K562 (cell line): ENCODE data around the gene ECT2L.
"Not testable (repeated sequence)": the region's sequence is repeated elsewhere in the genome, so short reads cannot be mapped to it uniquely, and the experiment has no call there.

Source experiments
- BHLHE40 ChIP-seq: IDR thresholded peaks from 2 replicates; pipeline ENCODE4 v1.6.1; 2011; ENCODE audit warnings: low read length, improper control_type of control experiment
- BRCA1 ChIP-seq, 2 experiments: fragments of 450-650 bp in 1 of 2; sonication (generic) in 1 of 2; formaldehyde crosslinking in 1 of 2; IDR thresholded peaks; 2 replicates each; pipeline versions ENCODE4 v1.5.0 to v1.6.1; 2017 to 2020; ENCODE audit warnings: mild to moderate bottlenecking in 1 of 2, missing genetic modification reagents in 1 of 2
- GABPB2 ChIP-seq: fragments of 250-450 bp; sonication (Bioruptor Pico); conservative IDR thresholded peaks from 2 replicates; pipeline ENCODE4 v1.5.1; 2021; ENCODE audit warnings: mild to moderate bottlenecking
- MAFK ChIP-seq: IDR thresholded peaks from 2 replicates; pipeline ENCODE4 v1.6.1; 2011; ENCODE audit warnings: low read length, improper control_type of control experiment
- POLR2AphosphoS5 ChIP-seq: IDR thresholded peaks from 2 replicates; pipeline ENCODE4 v1.6.1; 2011; ENCODE audit warnings: mild to moderate bottlenecking, low read depth, low read length, moderate library complexity; ENCODE audit not compliant: control insufficient read depth, insufficient read depth
- RAD51 ChIP-seq: fragments of 450-650 bp; IDR thresholded peaks from 2 replicates; pipeline ENCODE4 v1.7.1; 2016; ENCODE audit warnings: low read depth, mild to moderate bottlenecking, borderline replicate concordance
- RNF2 ChIP-seq: sonication (generic); IDR thresholded peaks from 2 replicates; pipeline ENCODE4 v1.6.1; 2016
- SP2 ChIP-seq: IDR thresholded peaks from 2 replicates; pipeline ENCODE4 v1.6.1; 2011; ENCODE audit warnings: mild to moderate bottlenecking, low read depth, low read length, moderate library complexity; ENCODE audit not compliant: poor library complexity, severe bottlenecking; ENCODE audit errors: extremely low read depth
- YBX1 ChIP-seq: fragments of 450-650 bp; IDR thresholded peaks from 2 replicates; pipeline ENCODE4 v1.7.1; 2016; ENCODE audit warnings: mild to moderate bottlenecking
- ZNF778 ChIP-seq: fragments of 450-650 bp; formaldehyde crosslinking; IDR thresholded peaks from 2 replicates; pipeline ENCODE4 v1.4.0; 2020; ENCODE audit warnings: mild to moderate bottlenecking, moderate library complexity
- TF ChIP-seq, protein P1 (sequence below): sonication (generic); formaldehyde crosslinking; IDR thresholded peaks from 2 replicates; pipeline ENCODE4 v1.9.0; 2022; ENCODE audit warnings: mild to moderate bottlenecking, missing genetic modification reagents
- TF ChIP-seq, protein P2 (sequence below), 3 experiments: IDR thresholded peaks in 2 of 3; conservative IDR thresholded peaks in 1 of 3; 2 replicates each; pipeline ENCODE4 v1.5.1; 2011 to 2012; ENCODE audit warnings: low read length in 3 of 3, mild to moderate bottlenecking in 3 of 3, control low read depth in 2 of 3, improper control_type of control experiment in 1 of 3, inconsistent platforms in 1 of 3, low read depth in 1 of 3, mixed read lengths in 1 of 3, moderate library complexity in 1 of 3; ENCODE audit not compliant: insufficient read depth in 2 of 3

GRCh38 chr6:138936873-138937272, 141.0 kb downstream of the ECT2L start:
- TF ChIP-seq RNF2; RAD51; BHLHE40; MAFK; ZNF778 (CRISPR knock-in tag); SP2; GABPB2 (CRISPR knock-in tag); YBX1; BRCA1 (IDR thresholded peaks at IDR 0.05); BRCA1 (CRISPR knock-in tag; IDR thresholded peaks at IDR 0.05); POLR2AphosphoS5: not testable (repeated sequence)
- TF ChIP-seq, protein P1, sequence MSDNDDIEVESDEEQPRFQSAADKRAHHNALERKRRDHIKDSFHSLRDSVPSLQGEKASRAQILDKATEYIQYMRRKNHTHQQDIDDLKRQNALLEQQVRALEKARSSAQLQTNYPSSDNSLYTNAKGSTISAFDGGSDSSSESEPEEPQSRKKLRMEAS = not testable (repeated sequence)
- TF ChIP-seq, protein P2, sequence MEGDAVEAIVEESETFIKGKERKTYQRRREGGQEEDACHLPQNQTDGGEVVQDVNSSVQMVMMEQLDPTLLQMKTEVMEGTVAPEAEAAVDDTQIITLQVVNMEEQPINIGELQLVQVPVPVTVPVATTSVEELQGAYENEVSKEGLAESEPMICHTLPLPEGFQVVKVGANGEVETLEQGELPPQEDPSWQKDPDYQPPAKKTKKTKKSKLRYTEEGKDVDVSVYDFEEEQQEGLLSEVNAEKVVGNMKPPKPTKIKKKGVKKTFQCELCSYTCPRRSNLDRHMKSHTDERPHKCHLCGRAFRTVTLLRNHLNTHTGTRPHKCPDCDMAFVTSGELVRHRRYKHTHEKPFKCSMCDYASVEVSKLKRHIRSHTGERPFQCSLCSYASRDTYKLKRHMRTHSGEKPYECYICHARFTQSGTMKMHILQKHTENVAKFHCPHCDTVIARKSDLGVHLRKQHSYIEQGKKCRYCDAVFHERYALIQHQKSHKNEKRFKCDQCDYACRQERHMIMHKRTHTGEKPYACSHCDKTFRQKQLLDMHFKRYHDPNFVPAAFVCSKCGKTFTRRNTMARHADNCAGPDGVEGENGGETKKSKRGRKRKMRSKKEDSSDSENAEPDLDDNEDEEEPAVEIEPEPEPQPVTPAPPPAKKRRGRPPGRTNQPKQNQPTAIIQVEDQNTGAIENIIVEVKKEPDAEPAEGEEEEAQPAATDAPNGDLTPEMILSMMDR (IDR thresholded peaks at IDR 0.05 in 2 of 3, conservative IDR thresholded peaks at IDR 0.05 in 1 of 3; ENCODE audit: insufficient read depth in 2 of 3, low read depth in 1 of 3, low read length in 3 of 3) = not testable (repeated sequence)
